ENCODE results near the gene PSME1. TPM values are rescaled to one million over a fixed set of nuclear protein-coding genes. Genes with fewer than 3 reads are reported as not detected.

Gene PSME1
- polyA plus RNA-seq, 2 of the 4 experiments (the other 2 are of a cell fraction), result 83.6 to 124 TPM

DNA sequence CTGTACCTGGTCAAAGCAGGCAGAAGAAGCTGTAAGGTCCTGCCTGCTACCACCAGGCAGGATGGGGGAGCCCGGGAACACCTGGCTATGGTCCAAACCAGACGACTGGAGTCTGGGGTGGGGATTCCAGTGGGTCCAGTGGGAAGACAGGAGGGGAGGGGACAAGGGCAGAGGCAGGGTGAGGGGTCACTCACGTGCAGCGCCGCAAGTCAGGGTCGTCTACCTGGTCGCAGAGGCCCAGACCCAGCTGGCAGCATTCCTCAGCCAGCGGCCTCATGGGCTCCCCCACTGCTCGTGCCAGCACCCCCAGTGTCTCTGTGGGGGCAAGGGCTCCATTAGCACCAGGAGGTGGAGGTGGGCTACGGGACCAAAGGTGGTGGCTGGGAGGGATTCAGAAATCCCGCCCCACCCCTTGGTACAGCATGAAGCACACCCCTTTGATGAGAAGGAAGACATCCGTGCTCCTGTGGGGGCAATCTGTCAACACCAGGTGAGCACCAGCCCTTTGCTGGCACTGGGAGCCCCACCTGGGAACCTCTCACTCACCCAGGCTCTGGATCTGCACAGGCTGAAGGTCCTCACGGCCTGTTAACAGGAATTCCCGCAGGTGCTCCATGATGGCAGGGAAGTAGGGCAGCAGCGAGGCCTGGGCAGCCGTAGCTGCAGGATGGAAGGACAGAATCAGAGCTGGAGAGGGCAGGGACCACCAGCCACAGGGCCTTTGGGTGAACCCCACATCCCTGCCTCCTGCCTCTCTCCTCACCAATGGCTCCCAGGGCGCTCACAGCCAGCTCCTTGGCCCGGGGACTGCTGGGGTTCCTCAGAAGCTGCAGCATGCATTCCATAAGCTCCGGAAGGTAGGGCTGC, 48.3 kb downstream of the PSME1 start:
- DNase-seq (ENCODE audit: low read depth in 1 of 2, low spot score in 1 of 2) (no peak), ATAC-seq (no peak), FAIRE-seq (no peak)
- peaks cover 13% of the 10 kb centered on the region for H3K4me1 ChIP-seq
- H3K27ac ChIP-seq, result no peak overlapping the region
- no peak overlapping the region for H3K4me3 ChIP-seq
- H3K4me2 ChIP-seq, result no peak overlapping the region
- POLR2A ChIA-PET, result no interaction called here
- 89% methylated on average over 16 of the region's 19 CpGs for WGBS (ENCODE audit: missing lambda C conversion rate)
- TF ChIP-seq CHD4 (IDR thresholded peaks at IDR 0.05; ENCODE audit: borderline replicate concordance), result no peak
- no peak for TF ChIP-seq TFCP2L1 (CRISPR knock-in tag; IDR thresholded peaks at IDR 0.05)
- TF ChIP-seq ZNF302 (CRISPR knock-in tag; IDR thresholded peaks at IDR 0.05), result no peak
- TF ChIP-seq EP300 (IDR thresholded peaks at IDR 0.05), result no peak
- no peak for TF ChIP-seq HOXB5 (CRISPR knock-in tag; IDR thresholded peaks at IDR 0.05)
- TF ChIP-seq, protein P1, sequence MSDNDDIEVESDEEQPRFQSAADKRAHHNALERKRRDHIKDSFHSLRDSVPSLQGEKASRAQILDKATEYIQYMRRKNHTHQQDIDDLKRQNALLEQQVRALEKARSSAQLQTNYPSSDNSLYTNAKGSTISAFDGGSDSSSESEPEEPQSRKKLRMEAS (IDR thresholded peaks at IDR 0.05), result no peak
- CTCF ChIA-PET, result interaction anchor here (1.0 to 8.0 kb wide), 5 partner anchors 11 to 113 kb away, joined by 4 to 64 read pairs (median 5); partner anchors contain the start of genes IRF9 and TM9SF1
- H3K9me3 ChIP-seq, result no peaks in the 10 kb centered on the region

DNA sequence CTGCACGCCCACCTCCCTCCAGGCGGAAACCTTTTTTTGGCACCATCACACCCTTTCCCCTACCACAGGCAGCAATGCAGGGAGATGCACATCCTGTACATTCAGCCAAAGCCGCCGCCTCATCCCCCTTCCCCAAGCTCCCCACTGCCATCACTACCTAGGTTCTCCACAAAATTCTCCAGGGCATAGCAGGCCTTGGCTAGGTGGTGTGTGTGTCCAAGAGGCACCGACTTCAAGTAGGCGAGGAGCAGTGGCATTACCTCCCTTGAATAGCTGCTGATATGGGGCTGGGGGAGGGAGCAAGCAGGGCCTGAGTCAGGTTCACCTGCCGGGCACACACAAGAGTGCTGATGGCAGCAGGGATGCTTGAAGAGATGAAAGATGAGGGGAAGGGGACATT, 49.0 kb downstream of the PSME1 start:
- ATAC-seq (no peak), FAIRE-seq (no peak), DNase-seq (ENCODE audit: low read depth in 1 of 2, low spot score in 1 of 2) (no peak)
- Histone ChIP-seq H3K4me1 (peaks cover 16% of the 10 kb centered on the region), H3K9me3 (no peaks in the 10 kb centered on the region), H3K27ac (no peak overlapping the region), H3K4me3 (no peak overlapping the region), H3K4me2 (no peak overlapping the region)
- ChIA-PET CTCF (interaction anchor here (1.0 to 8.0 kb wide), 5 partner anchors 10 to 112 kb away, joined by 3 to 64 read pairs (median 5); partner anchors contain the start of genes IRF9, PSME2 and TM9SF1), POLR2A (no interaction called here)
- WGBS (ENCODE audit: missing lambda C conversion rate), result 92% methylated on average over 7 of the region's 7 CpGs
- TF ChIP-seq, protein P2, sequence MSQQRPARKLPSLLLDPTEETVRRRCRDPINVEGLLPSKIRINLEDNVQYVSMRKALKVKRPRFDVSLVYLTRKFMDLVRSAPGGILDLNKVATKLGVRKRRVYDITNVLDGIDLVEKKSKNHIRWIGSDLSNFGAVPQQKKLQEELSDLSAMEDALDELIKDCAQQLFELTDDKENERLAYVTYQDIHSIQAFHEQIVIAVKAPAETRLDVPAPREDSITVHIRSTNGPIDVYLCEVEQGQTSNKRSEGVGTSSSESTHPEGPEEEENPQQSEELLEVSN (IDR thresholded peaks at IDR 0.05; ENCODE audit: borderline replicate concordance, low read depth), result no peak
- no peak for TF ChIP-seq FOXS1 (CRISPR knock-in tag; IDR thresholded peaks at IDR 0.05)

DNA sequence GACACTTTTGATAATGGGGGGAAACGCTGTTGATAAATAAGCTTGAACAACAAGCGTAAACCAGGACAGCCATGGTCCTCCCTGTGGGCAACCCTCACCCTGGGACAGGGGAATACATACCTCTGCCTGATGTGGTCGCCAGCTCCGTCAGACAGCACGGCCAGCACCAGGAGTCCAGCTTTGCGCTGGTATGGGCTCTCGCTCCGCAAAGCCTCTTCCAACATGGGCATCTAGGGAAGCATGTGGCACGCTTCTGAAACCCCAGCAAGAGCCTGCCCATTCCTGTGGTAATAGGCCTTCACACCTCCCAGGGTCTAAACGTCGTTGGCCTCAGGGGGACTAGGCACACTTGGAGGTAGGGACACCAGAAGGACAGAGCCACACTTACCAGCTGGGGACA, 49.7 kb downstream of the PSME1 start:
- no peak overlapping the region for H3K4me3 ChIP-seq
- 95% methylated on average over 11 of the region's 11 CpGs for WGBS (ENCODE audit: missing lambda C conversion rate)
- no peaks in the 10 kb centered on the region for H3K9me3 ChIP-seq
- ATAC-seq (no peak), FAIRE-seq (no peak), DNase-seq (ENCODE audit: low read depth in 1 of 2, low spot score in 1 of 2) (no peak)
- H3K4me2 ChIP-seq, result no peak overlapping the region
- ChIA-PET POLR2A (no interaction called here), CTCF (interaction anchor here (0.7 to 8.0 kb wide), 8 partner anchors 10 to 111 kb away, joined by 3 to 64 read pairs (median 4); partner anchors contain the start of genes IRF9, MDP1, PSME2 and TINF2)
- H3K27ac ChIP-seq, result no peak overlapping the region
- TF ChIP-seq RCOR1 (IDR thresholded peaks at IDR 0.05; ENCODE audit: low read depth, low read length) (no peak), HOXA7 (CRISPR knock-in tag; IDR thresholded peaks at IDR 0.05) (no peak), FOSL2 (IDR thresholded peaks at IDR 0.05) (no peak), FOSL2 (CRISPR knock-in tag; IDR thresholded peaks at IDR 0.05) (no peak), EHMT2 (IDR thresholded peaks at IDR 0.05; ENCODE audit: low read depth) (no peak), NFE2L2 (conservative IDR thresholded peaks at IDR 0.05; ENCODE audit: low read length) (no peak), FOXS1 (CRISPR knock-in tag; IDR thresholded peaks at IDR 0.05) (no peak), HOXB13 (CRISPR knock-in tag; IDR thresholded peaks at IDR 0.05; ENCODE audit: low read depth) (no peak), SMC3 (IDR thresholded peaks at IDR 0.05) (no peak), POLR2A (IDR thresholded peaks at IDR 0.05; ENCODE audit: low read length) (no peak), POLR2AphosphoS2 (conservative IDR thresholded peaks at IDR 0.05; ENCODE audit: low read length) (no peak), HOXB5 (CRISPR knock-in tag; IDR thresholded peaks at IDR 0.05) (no peak), EP300 (IDR thresholded peaks at IDR 0.05) (no peak)
- TF ChIP-seq, protein P3, sequence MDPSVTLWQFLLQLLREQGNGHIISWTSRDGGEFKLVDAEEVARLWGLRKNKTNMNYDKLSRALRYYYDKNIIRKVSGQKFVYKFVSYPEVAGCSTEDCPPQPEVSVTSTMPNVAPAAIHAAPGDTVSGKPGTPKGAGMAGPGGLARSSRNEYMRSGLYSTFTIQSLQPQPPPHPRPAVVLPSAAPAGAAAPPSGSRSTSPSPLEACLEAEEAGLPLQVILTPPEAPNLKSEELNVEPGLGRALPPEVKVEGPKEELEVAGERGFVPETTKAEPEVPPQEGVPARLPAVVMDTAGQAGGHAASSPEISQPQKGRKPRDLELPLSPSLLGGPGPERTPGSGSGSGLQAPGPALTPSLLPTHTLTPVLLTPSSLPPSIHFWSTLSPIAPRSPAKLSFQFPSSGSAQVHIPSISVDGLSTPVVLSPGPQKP (IDR thresholded peaks at IDR 0.05; ENCODE audit: low read depth, low read length), result no peak
- TF ChIP-seq, protein P4, sequence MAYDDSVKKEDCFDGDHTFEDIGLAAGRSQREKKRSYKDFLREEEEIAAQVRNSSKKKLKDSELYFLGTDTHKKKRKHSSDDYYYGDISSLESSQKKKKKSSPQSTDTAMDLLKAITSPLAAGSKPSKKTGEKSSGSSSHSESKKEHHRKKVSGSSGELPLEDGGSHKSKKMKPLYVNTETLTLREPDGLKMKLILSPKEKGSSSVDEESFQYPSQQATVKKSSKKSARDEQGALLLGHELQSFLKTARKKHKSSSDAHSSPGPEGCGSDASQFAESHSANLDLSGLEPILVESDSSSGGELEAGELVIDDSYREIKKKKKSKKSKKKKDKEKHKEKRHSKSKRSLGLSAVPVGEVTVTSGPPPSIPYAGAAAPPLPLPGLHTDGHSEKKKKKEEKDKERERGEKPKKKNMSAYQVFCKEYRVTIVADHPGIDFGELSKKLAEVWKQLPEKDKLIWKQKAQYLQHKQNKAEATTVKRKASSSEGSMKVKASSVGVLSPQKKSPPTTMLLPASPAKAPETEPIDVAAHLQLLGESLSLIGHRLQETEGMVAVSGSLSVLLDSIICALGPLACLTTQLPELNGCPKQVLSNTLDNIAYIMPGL (CRISPR knock-in tag; IDR thresholded peaks at IDR 0.05; ENCODE audit: borderline replicate concordance), result no peak
- TF ChIP-seq, protein P2 (IDR thresholded peaks at IDR 0.05; ENCODE audit: borderline replicate concordance, low read depth), result no peak
- H3K4me1 ChIP-seq, result peaks cover 16% of the 10 kb centered on the region

Measured in A549 (cell line).